ENCODE measurements around the gene KCNK6. TPM values are rescaled to one million over a fixed set of nuclear protein-coding genes. Genes with fewer than 3 reads are reported as not detected.

Gene KCNK6
- total RNA-seq, 1 experiment from 2014 or later: 6.5 TPM

DNA sequence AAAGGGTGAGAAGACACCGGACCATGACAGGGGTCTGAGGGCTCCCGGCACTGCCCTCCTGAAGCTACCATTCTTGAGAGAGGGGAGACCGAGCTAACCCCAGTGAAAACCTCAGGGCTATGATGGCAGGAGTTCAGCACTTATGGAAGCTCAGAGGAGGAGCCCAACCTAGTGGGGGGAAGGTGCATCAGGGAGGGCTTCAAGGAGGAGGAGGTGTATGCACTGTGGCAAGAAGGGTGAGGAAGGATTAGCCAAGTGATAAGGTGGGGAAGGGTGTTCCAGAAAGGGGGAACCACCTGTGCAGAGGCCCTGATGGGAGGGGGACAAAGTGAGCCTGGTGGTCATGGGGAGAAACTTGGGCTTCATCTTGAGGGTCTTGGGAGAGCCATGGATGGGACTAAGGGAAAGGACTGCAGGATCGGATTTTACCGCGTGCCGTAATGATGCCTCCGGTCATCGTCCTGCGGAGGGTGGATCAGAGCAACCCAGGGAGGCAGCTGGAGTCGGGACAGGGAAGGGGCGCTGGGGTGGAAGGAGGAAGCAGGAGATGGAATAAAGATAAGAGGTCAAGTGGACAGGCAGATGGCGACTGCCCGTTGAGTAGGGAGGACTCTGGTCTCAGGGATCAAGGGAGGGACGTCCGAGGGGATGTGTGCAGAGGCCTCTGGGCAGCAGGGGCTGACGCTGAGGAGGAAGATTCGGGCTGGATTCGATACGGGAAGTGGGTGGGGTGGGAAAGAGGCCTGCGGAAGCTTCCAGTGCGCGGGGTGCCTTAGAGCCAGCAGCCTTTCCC, 41.4 kb downstream of the KCNK6 start:
- peaks cover 6% of the 10 kb centered on the region for H3K23me2 ChIP-seq (ENCODE audit: insufficient read length, low read depth, low read length, poor library complexity, severe bottlenecking)
- no peak overlapping the region for H4K5ac ChIP-seq (ENCODE audit: insufficient read length, low read depth, low read length)
- peaks cover 70% of the 10 kb centered on the region for H3K27me3 Mint-ChIP-seq (ENCODE audit: low read depth)
- no peak overlapping the region for H2BK12ac ChIP-seq (ENCODE audit: insufficient read length, low read depth, low read length)
- no peak overlapping the region for H2BK15ac ChIP-seq (ENCODE audit: low read depth, low read length)
- H3K9me3 ChIP-seq (ENCODE audit: control insufficient read depth, low read depth, low read length): no peaks in the 10 kb centered on the region
- no peak overlapping the region for H4K91ac ChIP-seq (ENCODE audit: insufficient read length, low read depth, low read length)
- H3K79me1 ChIP-seq (ENCODE audit: insufficient read depth, low read depth, low read length, poor library complexity, severe bottlenecking): no peaks in the 10 kb centered on the region
- TF ChIP-seq, protein P1, sequence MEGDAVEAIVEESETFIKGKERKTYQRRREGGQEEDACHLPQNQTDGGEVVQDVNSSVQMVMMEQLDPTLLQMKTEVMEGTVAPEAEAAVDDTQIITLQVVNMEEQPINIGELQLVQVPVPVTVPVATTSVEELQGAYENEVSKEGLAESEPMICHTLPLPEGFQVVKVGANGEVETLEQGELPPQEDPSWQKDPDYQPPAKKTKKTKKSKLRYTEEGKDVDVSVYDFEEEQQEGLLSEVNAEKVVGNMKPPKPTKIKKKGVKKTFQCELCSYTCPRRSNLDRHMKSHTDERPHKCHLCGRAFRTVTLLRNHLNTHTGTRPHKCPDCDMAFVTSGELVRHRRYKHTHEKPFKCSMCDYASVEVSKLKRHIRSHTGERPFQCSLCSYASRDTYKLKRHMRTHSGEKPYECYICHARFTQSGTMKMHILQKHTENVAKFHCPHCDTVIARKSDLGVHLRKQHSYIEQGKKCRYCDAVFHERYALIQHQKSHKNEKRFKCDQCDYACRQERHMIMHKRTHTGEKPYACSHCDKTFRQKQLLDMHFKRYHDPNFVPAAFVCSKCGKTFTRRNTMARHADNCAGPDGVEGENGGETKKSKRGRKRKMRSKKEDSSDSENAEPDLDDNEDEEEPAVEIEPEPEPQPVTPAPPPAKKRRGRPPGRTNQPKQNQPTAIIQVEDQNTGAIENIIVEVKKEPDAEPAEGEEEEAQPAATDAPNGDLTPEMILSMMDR (conservative IDR thresholded peaks at IDR 0.05): no peak
- H3K14ac ChIP-seq (ENCODE audit: insufficient read depth, low read length): peak overlapping the region; percentile 13; the same call in 1 of the 2 replicates
- H3K18ac ChIP-seq (ENCODE audit: insufficient read length, low read depth, low read length): no peak overlapping the region
- peaks cover 10 to 16% of the 10 kb centered on the region in 2 experiments for H3K4me1 Mint-ChIP-seq
- H3K36me3 Mint-ChIP-seq (ENCODE audit: insufficient read depth in 1 of 3, low read depth in 3 of 3): peaks cover 0 to 4% (median 0%) of the 10 kb centered on the region in 3 experiments; a peak in 3 of 7 replicates
- no peak overlapping the region for H2AFZ ChIP-seq (ENCODE audit: low read length)
- peaks cover 4 to 8% of the 10 kb centered on the region in 2 experiments; a peak in 2 of 5 replicates for H3K9me3 Mint-ChIP-seq
- H3K4me1 ChIP-seq (ENCODE audit: insufficient read depth, low read length): no peaks in the 10 kb centered on the region
- H3K79me2 ChIP-seq (ENCODE audit: insufficient read depth, low read length): no peaks in the 10 kb centered on the region
- no peak overlapping the region for H3K4ac ChIP-seq (ENCODE audit: low read depth, low read length)
- H2AK5ac ChIP-seq (ENCODE audit: insufficient read length, low read length): no peak overlapping the region
- no peak overlapping the region for H4K8ac ChIP-seq (replicated peaks; ENCODE audit: insufficient read length, low read depth, low read length)
- H2BK120ac ChIP-seq (ENCODE audit: low read depth, low read length, poor library complexity, severe bottlenecking): no peak overlapping the region
- H3K4me3 Mint-ChIP-seq: peak overlapping the region; percentile 83 to 92
- H3K27me3 ChIP-seq (ENCODE audit: insufficient read depth, low read length): peaks cover 14% of the 10 kb centered on the region; the same call in 1 of the 2 replicates
- no peak overlapping the region for H3K56ac ChIP-seq (ENCODE audit: insufficient read length, low read depth, low read length)
- no peak overlapping the region for H3K9ac ChIP-seq (ENCODE audit: extremely low read depth, insufficient read length, low read length)
- no CpG with 5 or more reads among the region's 23 CpGs for WGBS (ENCODE audit: extremely low coverage, insufficient read length, low lambda C conversion rate)
- no peaks in the 10 kb centered on the region for H4K20me1 ChIP-seq (ENCODE audit: control insufficient read depth, insufficient read depth, insufficient read length)
- no peak overlapping the region for H3T11ph ChIP-seq (ENCODE audit: low read length)
- no peak overlapping the region for H2BK5ac ChIP-seq (ENCODE audit: insufficient read length, low read length)
- peak overlapping the region in 1 of 3 experiments; percentile 64; a peak in 1 of 7 replicates for H3K27ac Mint-ChIP-seq
- H3K27ac ChIP-seq (ENCODE audit: insufficient read length, low read depth, low read length): no peak overlapping the region
- H3K23ac ChIP-seq (ENCODE audit: insufficient read length, low read depth, low read length): no peak overlapping the region
- H3K4me2 ChIP-seq (ENCODE audit: insufficient read depth, insufficient read length, low read length): peak overlapping the region; percentile 69
- H2BK20ac ChIP-seq (ENCODE audit: low read depth, low read length, poor library complexity, severe bottlenecking): no peak overlapping the region
- no peak for DNase-seq

Measured in H9 (cell line).